NCI-H69 (cell line): ENCODE data around the gene OR2A1.
"Not testable (repeated sequence)": the region's sequence is repeated elsewhere in the genome, so short reads cannot be mapped to it uniquely, and the experiment has no call there.

Experiments
- DNase-seq: peaks from one replicate; lab custom pipeline; 2025; lab: John Stamatoyannopoulos, UW

Gene OR2A1

DNA sequence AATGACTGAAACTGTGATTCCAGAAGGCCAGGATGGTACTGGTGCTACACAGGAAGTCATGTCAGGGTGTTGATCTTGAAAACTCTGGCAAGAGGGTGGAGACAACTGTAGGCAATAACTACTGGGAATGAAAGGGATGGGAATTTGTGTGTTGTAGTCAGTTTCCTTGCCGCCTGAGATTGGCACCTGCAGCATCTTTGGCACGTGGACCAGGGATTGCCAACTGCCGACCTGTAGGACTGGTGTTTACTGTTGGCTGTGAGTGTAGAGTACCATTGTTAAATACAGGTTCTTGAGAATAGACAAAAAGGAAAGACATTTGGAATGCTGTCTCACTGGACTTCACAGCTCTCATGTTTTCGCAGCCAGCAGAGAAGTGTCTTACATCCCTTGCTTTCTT is 11.1 kb downstream of the OR2A1 start:
- not testable (repeated sequence) for DNase-seq

GRCh38 chr7:144325868-144326267 is 13.6 kb downstream of the OR2A1 start:
- not testable (repeated sequence) for DNase-seq

DNA sequence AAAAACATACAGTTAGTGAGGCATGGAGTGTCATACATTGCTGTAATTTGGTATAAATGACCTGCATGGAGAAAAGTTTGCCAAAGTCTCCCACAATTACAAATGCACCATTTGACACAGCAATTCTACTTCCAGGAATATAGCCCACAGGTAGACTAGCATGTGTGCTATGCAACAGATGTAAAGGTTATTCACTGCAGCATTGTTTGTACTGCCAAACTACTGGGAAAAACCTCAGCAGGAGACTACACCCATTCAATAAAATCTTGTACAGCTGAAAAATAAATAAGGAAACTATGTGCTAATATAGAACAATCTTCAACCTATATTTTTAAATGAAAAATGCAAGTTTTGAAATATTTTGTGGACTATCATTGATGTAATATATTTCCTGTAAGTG is 17.8 kb downstream of the OR2A1 start:
- DNase-seq = not testable (repeated sequence)

DNA sequence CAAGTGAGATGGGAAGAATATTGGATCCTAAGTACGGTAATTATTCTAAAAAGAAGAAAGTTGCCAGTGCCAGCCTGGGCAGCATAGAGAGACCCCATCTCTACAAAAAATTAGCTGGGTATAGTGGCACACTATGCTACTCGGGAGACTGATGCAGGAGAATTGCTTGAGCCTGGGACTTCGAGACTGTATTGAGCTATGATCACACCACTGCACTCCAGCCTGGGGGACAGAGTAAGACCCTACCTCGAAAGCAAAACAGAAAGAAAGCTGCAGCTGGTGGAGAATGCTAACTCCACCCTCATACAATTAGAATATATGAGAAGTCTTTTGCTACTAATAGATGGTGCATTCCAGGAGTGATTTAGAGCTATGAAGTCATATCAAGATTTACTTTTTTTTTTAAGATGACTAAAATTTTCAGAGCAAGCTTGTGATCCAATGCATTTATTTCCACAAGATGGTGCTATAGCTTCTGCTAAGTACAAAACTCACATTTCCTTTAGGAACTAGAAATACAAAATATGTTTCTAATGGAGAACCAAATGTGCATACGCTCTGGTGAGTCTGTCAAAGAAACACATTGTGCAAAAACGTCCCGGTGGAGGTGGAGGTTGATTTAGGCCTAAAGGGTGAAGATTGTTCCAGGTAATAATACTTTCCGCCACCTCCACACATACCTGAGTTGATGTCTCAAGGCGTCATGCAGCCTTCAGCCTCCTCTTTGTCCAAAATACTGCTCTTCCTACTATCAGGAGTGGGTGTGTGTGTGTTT is 19.2 kb downstream of the OR2A1 start:
- not testable (repeated sequence) for DNase-seq

DNA sequence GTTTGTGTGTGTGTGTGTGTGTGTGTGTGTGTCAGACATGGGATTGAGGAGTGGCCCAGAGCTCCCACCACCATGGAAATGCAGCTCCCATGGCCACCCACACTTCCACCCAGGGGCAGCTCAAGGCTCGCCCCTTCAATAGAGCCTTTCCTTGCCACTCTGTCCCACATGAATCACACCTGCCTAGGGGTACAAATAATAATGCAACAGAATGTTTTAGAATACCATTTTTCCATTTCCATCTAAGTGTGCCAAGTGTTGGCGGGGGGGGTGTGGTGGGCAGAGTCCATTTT is 19.7 kb downstream of the OR2A1 start:
- not testable (repeated sequence) for DNase-seq

DNA sequence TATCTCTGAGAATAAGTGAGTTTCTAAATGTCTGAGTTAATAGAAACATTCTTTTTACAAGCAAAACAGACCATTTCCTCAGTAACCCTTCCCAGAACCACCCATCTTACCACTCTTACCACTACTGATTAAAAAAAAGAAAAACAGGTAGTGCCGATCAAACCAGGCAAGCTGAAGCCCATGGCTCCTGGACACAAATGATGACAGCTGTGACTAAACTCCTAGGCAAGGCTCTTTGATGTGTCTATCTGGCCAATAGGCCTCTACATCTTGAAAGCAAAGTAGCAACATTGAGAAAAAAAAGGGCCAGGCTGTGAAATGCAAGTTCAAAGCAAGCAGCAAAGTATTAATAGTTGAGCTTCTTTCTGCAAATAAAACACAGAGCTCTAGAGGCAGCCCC is 36.4 kb downstream of the OR2A1 start:
- DNase-seq = not testable (repeated sequence)

DNA sequence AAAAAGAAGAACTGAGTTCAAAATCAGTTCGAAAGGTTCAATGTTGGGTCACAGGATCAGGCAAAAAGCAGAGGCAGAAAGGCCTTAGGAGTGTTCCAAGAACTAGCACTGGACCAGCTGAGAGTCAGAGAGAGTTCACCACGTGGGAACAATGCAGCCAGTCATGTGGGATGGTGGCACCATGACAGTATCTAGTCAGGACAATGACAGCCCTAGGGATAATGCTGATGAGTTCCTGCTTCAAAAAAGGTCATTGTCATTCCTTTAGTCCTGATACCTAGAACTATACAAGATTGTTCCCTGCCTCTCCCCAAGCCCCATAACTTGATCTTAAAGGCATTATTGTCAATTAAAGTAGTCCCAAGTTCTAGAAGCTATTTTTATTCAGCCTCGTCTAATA is 39.4 kb downstream of the OR2A1 start:
- not testable (repeated sequence) for DNase-seq

- DNase-seq = not testable (repeated sequence)
Measured at GRCh38 chr7:144355176-144355822, 43.1 kb downstream of the OR2A1 start, which contains the start of gene ARHGEF5. Gene ARHGEF5 (plus strand): TSS chr7:144355402. CDS start chr7:144362670, 7,268 bp downstream.

DNA sequence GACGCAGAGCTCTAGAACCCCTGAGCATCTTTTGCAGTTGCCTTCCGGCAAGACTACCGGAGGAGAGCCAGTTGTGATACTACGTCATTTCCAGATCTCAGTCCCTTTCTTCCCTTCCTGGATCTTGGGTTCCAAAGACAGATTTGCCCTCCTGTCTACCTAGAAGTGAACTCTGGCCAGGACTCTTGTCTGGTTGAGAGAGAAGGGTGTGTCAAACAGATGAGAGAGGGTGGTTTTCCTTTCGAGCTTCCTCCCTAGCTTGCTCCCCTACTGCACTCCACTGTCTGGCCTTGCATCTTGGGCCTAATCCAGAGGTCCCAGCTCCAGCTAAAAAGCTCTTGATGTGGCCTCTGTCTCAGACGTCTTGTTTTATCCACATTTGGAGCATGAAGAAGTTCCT is 44.0 kb downstream of the OR2A1 start:
- DNase-seq = not testable (repeated sequence)

DNA sequence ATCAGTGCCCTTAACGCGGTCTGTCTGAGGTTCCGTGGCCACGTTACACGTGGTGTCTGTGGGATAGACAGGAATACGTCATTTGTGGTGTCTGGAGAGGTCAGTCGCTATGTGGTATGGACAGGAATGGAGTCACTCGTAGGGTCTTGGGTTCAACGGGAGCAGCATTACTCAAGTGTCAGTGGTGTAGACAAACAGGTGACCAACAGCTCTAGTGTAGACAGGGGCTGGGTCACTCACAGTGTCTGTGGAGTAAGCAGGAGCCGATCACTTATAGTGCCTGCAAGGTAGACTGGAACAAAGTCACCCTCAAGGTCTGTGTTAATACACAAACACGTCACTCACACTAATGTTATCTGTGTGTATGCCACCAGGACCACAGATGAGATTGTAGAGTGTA is 44.6 kb downstream of the OR2A1 start:
- DNase-seq = not testable (repeated sequence)

DNA sequence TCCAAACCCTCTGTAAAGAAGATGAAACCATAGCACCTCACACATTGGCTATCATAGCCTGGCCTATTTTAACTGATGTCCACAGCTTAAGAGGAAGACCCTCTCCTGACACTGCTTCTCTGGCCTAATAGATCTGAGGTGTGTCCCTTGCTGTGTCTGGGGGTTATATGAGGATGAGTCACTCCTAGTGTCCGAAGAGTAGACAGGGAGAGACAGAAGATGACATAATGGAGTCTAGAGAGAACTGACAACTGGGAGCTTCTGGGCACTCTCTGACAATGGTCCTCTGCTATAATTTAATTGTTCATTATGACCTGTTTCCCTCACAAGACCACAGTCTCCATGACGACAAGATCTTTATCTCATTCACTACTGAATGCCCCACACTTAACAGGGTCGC is 49.8 kb downstream of the OR2A1 start:
- DNase-seq = not testable (repeated sequence)

- DNase-seq = not testable (repeated sequence)
Measured at GRCh38 chr7:144365523-144365922, 53.3 kb downstream of the OR2A1 start.

DNA sequence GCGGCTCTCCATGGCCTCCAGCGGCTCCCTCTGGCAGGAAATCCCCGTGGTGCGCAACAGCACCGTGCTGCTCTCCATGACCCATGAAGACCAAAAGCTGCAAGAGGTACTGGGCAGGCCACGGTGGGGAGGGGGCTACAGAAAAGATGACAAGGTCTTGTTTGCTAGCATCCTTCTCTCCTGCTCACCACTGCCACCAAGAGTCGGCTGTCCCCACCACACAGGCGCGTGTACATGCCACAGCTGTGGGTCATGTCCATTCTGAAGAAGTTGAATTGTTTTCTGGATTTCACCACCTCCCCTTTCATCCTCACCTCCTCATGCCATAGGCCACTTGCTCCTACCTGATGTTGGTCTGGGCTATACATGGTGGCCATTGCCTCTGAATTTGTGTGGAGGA is 55.0 kb downstream of the OR2A1 start:
- DNase-seq = not testable (repeated sequence)

DNA sequence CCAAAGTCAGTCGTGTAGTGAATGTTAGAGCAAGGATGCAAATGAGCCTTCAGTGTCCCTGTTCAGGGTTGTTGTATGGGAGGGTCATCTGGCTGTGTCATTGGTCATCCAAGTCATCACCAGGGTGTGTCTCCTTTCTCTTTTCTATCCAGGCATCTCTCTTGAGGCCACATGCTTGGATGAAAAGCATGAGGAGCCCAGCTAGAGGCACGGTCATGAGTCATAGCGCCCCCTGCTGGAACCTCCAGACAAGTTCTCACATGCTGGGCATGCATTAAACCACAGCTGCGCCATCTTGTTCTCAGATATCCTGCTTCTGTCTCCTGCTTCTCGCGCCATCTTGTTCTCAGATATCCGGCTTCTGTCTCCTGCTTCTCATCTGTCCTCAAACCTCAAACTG is 57.0 kb downstream of the OR2A1 start:
- not testable (repeated sequence) for DNase-seq
